HCT116 (cell line): ENCODE measurements around the gene DCTN3. TPM values are rescaled to one million over a fixed set of nuclear protein-coding genes. Genes with fewer than 3 reads are reported as not detected.
A peak's percentile ranks its signal among the peaks of the same experiment; 100 is the strongest.

Experiments used
- ATAC-seq: fragments of 200-7000 bp; cut with Tn5 transposase; 2 replicates; pipeline ENCODE4 v1.9.1; 2020; ENCODE audit warnings: mild to moderate bottlenecking, moderate library complexity
- BruUV-seq: library from RNA; stranded (reverse); fragments of 400-500 nt; replicated peaks from 2 replicates; lab custom pipeline; 2021; lab: Mats Ljungman, UMichigan
- CTCF ChIA-PET: fragments of 300-600 bp; sonication (Branson Sonifier 250); formaldehyde crosslinking; loops from one replicate; lab custom pipeline; 2021; ENCODE audit warnings: antibody characterized with exemption; lab: Charles Lee
- POLR2A ChIA-PET: fragments of 300-600, 350-600 bp; sonication (Branson Sonifier 250); formaldehyde crosslinking; loops from one replicate; lab custom pipeline; 2021; ENCODE audit warnings: antibody characterized with exemption; lab: Charles Lee
- RAD21 ChIA-PET, 2 experiments: fragments of 300-600 bp; sonication (Branson Sonifier 250); formaldehyde crosslinking; loops; one replicate each; lab custom pipeline; 2023; ENCODE audit warnings: low total read pairs in 2 of 2; ENCODE audit not compliant: uncharacterized antibody in 2 of 2, unreplicated experiment in 2 of 2, low non-redundant PET in 1 of 2; lab: Charles Lee
- DNase-seq: peaks from one replicate; pipeline ENCODE4 v3.0.0-alpha.2; 2010; ENCODE audit warnings: low read depth, low spot score
- H2AFZ ChIP-seq: fragments of 200-600 bp; shearing (Covaris generic), sonication (generic); 2 replicates; pipeline ENCODE4 v1.6.1; 2017; ENCODE audit warnings: low read depth, mixed run types, mixed read lengths, antibody characterized with exemption, low read length; ENCODE audit not compliant: poor library complexity, severe bottlenecking
- H3K27ac ChIP-seq: 2 replicates; pipeline ENCODE4 v1.5.1; 2012; ENCODE audit warnings: low read depth, low read length
- H3K27me3 ChIP-seq: fragments of 200-600 bp; sonication (generic); 2 replicates; pipeline ENCODE4 v1.6.1; 2016; ENCODE audit warnings: mixed run types, low read length, mixed read lengths; ENCODE audit not compliant: insufficient read depth
- H3K36me3 ChIP-seq, 2 experiments: fragments of 200-500 bp in 1 of 2; fragments of 200-600 bp in 1 of 2; sonication (Bioruptor generic) in 1 of 2; sonication (generic) in 1 of 2; 2 replicates each; pipeline versions ENCODE4 v1.5.1 to v1.6.1; 2014 to 2016; ENCODE audit warnings: low read length in 2 of 2, inconsistent platforms in 1 of 2, mixed read lengths in 1 of 2, mixed run types in 1 of 2; ENCODE audit not compliant: insufficient read depth in 2 of 2, control insufficient read depth in 1 of 2
- H3K4me1 ChIP-seq, 2 experiments: fragments of 200-600 bp in 1 of 2; sonication (generic) in 1 of 2; 2 replicates each; pipeline versions ENCODE4 v1.5.1 to v1.6.1; 2012 to 2017; ENCODE audit warnings: low read length in 2 of 2, inconsistent platforms in 1 of 2, mild to moderate bottlenecking in 1 of 2, mixed read lengths in 1 of 2, mixed run types in 1 of 2, moderate library complexity in 1 of 2; ENCODE audit not compliant: insufficient read depth in 2 of 2, control insufficient read depth in 1 of 2
- H3K4me2 ChIP-seq: fragments of 200-600 bp; sonication (generic); 2 replicates; pipeline ENCODE4 v1.6.1; 2017; ENCODE audit warnings: mixed run types, low read length, mixed read lengths
- H3K4me3 ChIP-seq, 2 experiments: fragments of 200-600 bp in 1 of 2; sonication (generic) in 1 of 2; replicated peaks in 1 of 2; 2 replicates each; pipeline ENCODE4 v1.5.1; 2011 to 2016; ENCODE audit warnings: low read length in 2 of 2, control low read depth in 1 of 2, low read depth in 1 of 2, mild to moderate bottlenecking in 1 of 2, mixed read lengths in 1 of 2, mixed run types in 1 of 2
- H3K79me2 ChIP-seq: fragments of 200-600 bp; sonication (generic); 2 replicates; pipeline ENCODE4 v1.6.1; 2017; ENCODE audit warnings: mild to moderate bottlenecking, mixed run types, low read length, moderate library complexity, mixed read lengths; ENCODE audit not compliant: insufficient read depth
- H3K9ac ChIP-seq: fragments of 200-600 bp; sonication (generic); 2 replicates; pipeline ENCODE4 v1.6.1; 2016; ENCODE audit warnings: low read length, mixed read lengths
- H3K9me2 ChIP-seq: fragments of 200-600 bp; sonication (generic), shearing (Covaris generic); 2 replicates; pipeline ENCODE4 v1.6.1; 2017; ENCODE audit warnings: mixed run types, mild to moderate bottlenecking, moderate library complexity; ENCODE audit not compliant: insufficient read depth
- H3K9me3 ChIP-seq, 2 experiments: fragments of 200-500 bp in 1 of 2; fragments of 200-600 bp in 1 of 2; sonication (Bioruptor generic) in 1 of 2; sonication (generic) in 1 of 2; 2 replicates each; pipeline ENCODE4 v1.6.1; 2014 to 2017; ENCODE audit warnings: low read length in 2 of 2, mixed read lengths in 2 of 2, inconsistent platforms in 1 of 2, low read depth in 1 of 2, mild to moderate bottlenecking in 1 of 2, mixed run types in 1 of 2, moderate library complexity in 1 of 2; ENCODE audit not compliant: control insufficient read depth in 1 of 2, insufficient read depth in 1 of 2
- H4K20me1 ChIP-seq: fragments of 200-600 bp; sonication (generic), shearing (Covaris generic); 2 replicates; pipeline ENCODE4 v1.6.1; 2017; ENCODE audit warnings: mixed run types, mild to moderate bottlenecking, moderate library complexity; ENCODE audit not compliant: insufficient read depth
- CTCF ChIP-seq, 3 experiments: fragments of 200-600 bp in 1 of 3; sonication (generic) in 1 of 3; IDR thresholded peaks in 2 of 3; conservative IDR thresholded peaks in 1 of 3; 2 replicates each; pipeline ENCODE4 v1.5.1; 2012 to 2017; ENCODE audit warnings: low read depth in 2 of 3, low read length in 2 of 3, antibody characterized with exemption in 1 of 3, borderline replicate concordance in 1 of 3, control low read depth in 1 of 3, mild to moderate bottlenecking in 1 of 3, mixed read lengths in 1 of 3, mixed run types in 1 of 3, moderate library complexity in 1 of 3; ENCODE audit not compliant: insufficient read depth in 1 of 3
- EZH2 ChIP-seq: fragments of 200-600 bp; sonication (generic); IDR thresholded peaks from 2 replicates; pipeline ENCODE4 v1.6.1; 2017; ENCODE audit warnings: antibody characterized with exemption, mixed run types
- EZH2phosphoT487 ChIP-seq: fragments of 200-600 bp; IDR thresholded peaks from 2 replicates; pipeline ENCODE4 v1.6.1; 2018; ENCODE audit warnings: antibody characterized with exemption, borderline replicate concordance
- FOSL1 ChIP-seq: IDR thresholded peaks from 2 replicates; pipeline ENCODE4 v1.6.1; 2012; ENCODE audit warnings: low read depth
- POLR2AphosphoS5 ChIP-seq: IDR thresholded peaks from 2 replicates; pipeline ENCODE4 v1.6.1; 2011; ENCODE audit warnings: mild to moderate bottlenecking, low read depth, low read length, moderate library complexity
- SP1 ChIP-seq: IDR thresholded peaks from 2 replicates; pipeline ENCODE4 v1.6.1; 2012; ENCODE audit warnings: low read depth
- TCF7L2 ChIP-seq: IDR thresholded peaks from 2 replicates; pipeline ENCODE4 v1.7.0; 2011; ENCODE audit warnings: borderline replicate concordance, inconsistent platforms; ENCODE audit not compliant: insufficient read depth, insufficient read length; ENCODE audit errors: extremely low read depth
- YY1 ChIP-seq: IDR thresholded peaks from 2 replicates; pipeline ENCODE4 v1.6.1; 2011; ENCODE audit warnings: low read length, low read depth, moderate library complexity, mild to moderate bottlenecking; ENCODE audit not compliant: insufficient replicate concordance; ENCODE audit errors: extremely low read depth
- intact Hi-C: fragments of 100-400 bp; cut with micrococcal nuclease; formaldehyde crosslinking; loops from 2 replicates; pipeline ENCODE4 v1.10.0; 2022
- total RNA-seq: library from RNA; stranded (reverse); gene quantifications from one replicate; pipeline ENCODE4 v1.2.1, GENCODE V29; 2021; ENCODE audit not compliant: unreplicated experiment
- TF ChIP-seq, protein P1 (sequence below): IDR thresholded peaks from 2 replicates; pipeline ENCODE4 v1.6.1; 2012

Gene DCTN3
- total RNA-seq, 1 experiment from 2014 or later, result 64.0 TPM

DNA sequence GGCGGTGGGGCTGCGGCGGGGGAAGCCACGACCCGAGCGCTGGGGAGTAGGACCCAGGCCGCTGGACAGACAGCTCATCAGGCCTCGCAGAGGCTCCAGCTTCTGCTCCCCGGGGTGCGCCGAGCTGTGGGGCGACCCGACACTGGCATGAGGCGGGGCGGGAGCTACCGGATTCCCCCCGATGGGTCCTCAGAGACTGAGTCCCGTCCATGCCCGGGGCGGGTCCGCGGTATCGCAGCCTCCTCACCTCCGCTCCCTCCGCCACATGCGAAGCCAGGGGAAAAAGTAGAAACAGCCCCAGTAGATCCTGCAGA lies 44.7 kb upstream of the DCTN3 start:
- Histone ChIP-seq H3K9ac (peak overlapping the region; percentile 63), H4K20me1 (no peaks in the 10 kb centered on the region), H3K4me2 (peak overlapping the region; percentile 98), H3K4me1 (peaks cover 10 to 28% of the 10 kb centered on the region in 2 experiments), H3K27ac (peak overlapping the region; percentile 36), H3K36me3 (no peaks in the 10 kb centered on the region), H3K4me3 (peak overlapping the region; percentile 48 to 91), H3K9me3 (no peaks in the 10 kb centered on the region), H3K9me2 (no peaks in the 10 kb centered on the region), H3K79me2 (peaks cover 12% of the 10 kb centered on the region; the same call in 1 of the 2 replicates), H2AFZ (no peak overlapping the region), H3K27me3 (no peaks in the 10 kb centered on the region)
- POLR2A ChIA-PET, result interaction anchor here (0.6 to 1.7 kb wide), 6 partner anchors 13 to 880 kb away, joined by 3 to 14 read pairs (median 6); partner anchors contain the start of genes ATOSB, GALT, IL11RA and SIGMAR1
- DNase-seq, result no peak
- RAD21 ChIA-PET, result no interaction called here
- intact Hi-C loops, result loop anchor here (2.0 kb wide), 1 partner anchor 52 kb away; the partner anchor contains the start of gene RPP25L
- BruUV-seq, result no TSS peak
- ATAC-seq, result peak; percentile 19
- TF ChIP-seq EZH2 (no peak), POLR2AphosphoS5 (peak; percentile 49; the same call in 1 of the 2 replicates)
- CTCF ChIA-PET, result interaction anchor here (0.7 to 2.3 kb wide), 10 partner anchors 8 to 429 kb away, joined by 3 to 12 read pairs (median 4); partner anchors contain the start of gene GALT

- Histone ChIP-seq H3K36me3 (no peaks in the 10 kb centered on the region), H3K4me2 (peak overlapping the region; percentile 98), H3K9ac (peak overlapping the region; percentile 63), H3K4me1 (peaks cover 10 to 33% of the 10 kb centered on the region in 2 experiments), H3K79me2 (peaks cover 12% of the 10 kb centered on the region; the same call in 1 of the 2 replicates), H3K4me3 (peak overlapping the region; percentile 48 to 91), H3K27ac (peak overlapping the region; percentile 36), H4K20me1 (no peaks in the 10 kb centered on the region), H3K9me2 (no peaks in the 10 kb centered on the region), H3K9me3 (no peaks in the 10 kb centered on the region), H3K27me3 (no peaks in the 10 kb centered on the region), H2AFZ (no peak overlapping the region)
- DNase-seq, result peak; percentile 75
- intact Hi-C loops, result loop anchor here (2.0 kb wide), 1 partner anchor 52 kb away; the partner anchor contains the start of gene RPP25L
- TF ChIP-seq, protein P1, sequence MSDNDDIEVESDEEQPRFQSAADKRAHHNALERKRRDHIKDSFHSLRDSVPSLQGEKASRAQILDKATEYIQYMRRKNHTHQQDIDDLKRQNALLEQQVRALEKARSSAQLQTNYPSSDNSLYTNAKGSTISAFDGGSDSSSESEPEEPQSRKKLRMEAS, result no peak
- 0 out of 2 replicates have a peak, but pooled peaks have one; percentile 18 for TF ChIP-seq SP1
- TF ChIP-seq TCF7L2, result no peak
- TF ChIP-seq FOSL1, result no peak
- TF ChIP-seq YY1, result peak; percentile 49
- peak; percentile 95 to 98 (median 97) for TF ChIP-seq CTCF (IDR thresholded peaks at IDR 0.05 in 2 of 3, conservative IDR thresholded peaks at IDR 0.05 in 1 of 3; ENCODE audit: borderline replicate concordance in 1 of 3, insufficient read depth in 1 of 3, low read depth in 2 of 3, low read length in 2 of 3)
- no peak for TF ChIP-seq EZH2phosphoT487
- ChIA-PET POLR2A (interaction anchor here (1.0 to 1.7 kb wide), 5 partner anchors 13 to 451 kb away, joined by 3 to 14 read pairs (median 5); partner anchors contain the start of genes ATOSB, GALT, IL11RA and SIGMAR1), CTCF (interaction anchor here (1.0 to 2.3 kb wide), 8 partner anchors 8 to 430 kb away, joined by 3 to 12 read pairs (median 4); partner anchors contain the start of gene GALT), RAD21 (no interaction called here)
- ATAC-seq, result peak; percentile 71
- BruUV-seq, result no TSS peak
These were observed 44.2 kb upstream of the DCTN3 start for GRCh38 chr9:34664281-34665066.
